HG03175 (cell line): ENCODE results near the gene GCLC.

Experiments
- ATAC-seq: cut with Tn5 transposase; IDR thresholded peaks from one replicate; pipeline ENCODE4 v1.9.1; 2021; ENCODE audit warnings: mild to moderate bottlenecking, moderate library complexity; ENCODE audit not compliant: unreplicated experiment

GCLC gene

DNA sequence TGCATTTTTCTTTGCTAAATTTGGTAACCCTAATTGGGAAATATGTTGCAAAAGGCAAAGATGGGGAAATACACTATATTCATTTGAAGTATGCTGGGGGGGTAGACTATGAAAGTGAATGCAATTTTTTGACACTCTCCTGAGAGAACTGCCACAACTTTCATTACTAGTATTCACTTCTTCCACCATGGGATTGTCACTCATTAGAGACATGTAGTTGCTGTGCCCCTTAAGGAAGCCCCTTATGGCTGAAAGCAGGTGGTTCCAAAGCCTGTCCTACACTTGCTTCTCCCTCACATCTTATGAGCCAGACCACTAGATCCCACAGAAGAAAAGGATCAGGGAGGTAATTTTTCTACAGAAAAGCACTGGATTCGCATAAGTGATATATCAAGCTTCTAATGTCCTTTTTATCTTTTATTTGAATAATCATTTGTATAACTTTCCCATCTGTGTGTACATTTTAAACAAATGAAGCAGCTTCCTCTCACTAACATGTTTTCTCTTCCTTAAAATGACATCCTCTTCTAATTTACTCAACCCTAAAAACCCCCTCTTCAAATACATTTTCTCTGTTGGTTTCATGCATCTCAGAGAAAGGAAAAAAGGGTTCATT is 83.8 kb downstream of the GCLC start:
- peak; percentile 47 for ATAC-seq

GRCh38 chr6:53458105-53458866 is 86.6 kb downstream of the GCLC start:
- no peak for ATAC-seq

DNA sequence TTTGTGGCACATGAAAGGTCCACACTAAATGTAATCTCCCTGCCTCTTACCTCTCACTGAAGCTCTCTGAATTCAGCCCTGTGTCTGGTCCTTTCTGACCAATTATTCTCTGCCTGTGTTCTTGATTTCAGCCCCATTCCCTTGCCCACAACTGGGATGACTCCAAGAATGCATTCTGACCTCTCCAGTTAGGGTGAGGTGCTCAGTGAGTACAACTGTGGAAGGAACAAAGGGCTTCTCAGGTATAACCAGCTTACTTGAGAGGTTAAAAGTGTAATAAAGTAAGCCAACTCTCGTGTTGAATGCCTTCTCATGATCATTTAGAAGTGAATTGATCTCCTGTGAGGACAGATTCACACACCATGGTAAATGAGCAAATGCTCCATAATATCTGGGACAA is 88.1 kb downstream of the GCLC start:
- no peak for ATAC-seq

DNA sequence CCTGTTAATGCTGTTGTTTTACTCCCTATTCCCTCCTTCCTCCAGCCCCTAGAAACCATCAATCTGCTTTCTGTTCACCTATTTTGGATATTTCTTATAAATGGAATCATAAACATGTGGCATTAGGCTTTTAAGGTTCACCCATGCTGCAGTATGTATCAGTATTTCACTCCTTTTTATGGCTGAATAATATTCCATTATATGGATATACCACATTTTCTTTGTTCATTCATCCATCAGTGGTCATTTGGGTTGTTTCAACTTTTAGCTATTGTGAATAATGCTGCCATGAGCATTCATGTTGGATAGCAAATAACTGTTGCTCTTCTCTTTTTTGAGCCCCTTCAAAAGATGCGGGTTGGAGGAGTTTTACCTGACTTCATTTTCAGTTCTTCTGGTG is 89.2 kb downstream of the GCLC start:
- ATAC-seq: no peak

DNA sequence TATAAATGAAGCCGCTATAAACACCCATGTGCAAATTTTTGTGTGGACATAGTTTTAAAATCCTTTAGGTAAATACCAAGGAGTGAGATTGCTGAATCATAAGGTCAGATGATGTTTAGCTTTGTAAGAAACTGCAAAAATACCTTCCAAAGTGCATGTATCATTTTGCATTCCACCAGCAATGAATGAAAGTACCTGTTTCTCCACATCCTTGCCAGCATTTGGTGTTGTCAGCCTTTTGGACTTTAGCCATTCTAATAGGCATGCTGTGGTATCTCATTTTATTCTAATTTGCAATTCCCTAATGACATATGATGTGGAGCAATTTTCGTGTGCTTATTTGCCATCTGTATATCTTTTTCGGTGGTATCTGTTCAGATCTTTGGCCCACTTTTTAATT is 93.7 kb downstream of the GCLC start:
- ATAC-seq: no peak

DNA sequence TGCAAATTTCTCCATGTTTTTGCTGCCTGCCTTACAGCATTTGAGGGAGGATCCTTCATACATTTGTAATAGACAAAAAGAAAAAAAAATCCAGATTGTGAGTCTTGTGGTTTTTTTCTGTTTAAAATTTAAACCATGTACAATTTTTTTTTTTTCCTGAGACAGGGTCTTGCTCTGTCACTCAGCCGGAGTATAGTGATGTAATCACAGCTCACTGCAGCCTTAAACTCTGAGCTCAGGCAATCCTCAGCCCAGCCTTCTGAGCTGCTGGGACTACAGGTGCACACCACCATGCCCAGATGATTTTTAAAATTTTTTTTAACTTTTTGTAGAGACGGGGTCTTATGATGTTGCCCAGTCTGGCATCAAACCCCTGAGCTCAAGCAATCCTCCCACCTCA is 97.0 kb downstream of the GCLC start:
- ATAC-seq: no peak
